ENCODE measurements around the gene CDH13.

The CDH13 gene

GRCh38 chr16:82626791-82627261 is at the start of gene CDH13:
Gene CDH13 (plus strand): TSS chr16:82626969.
- no peak for DNase-seq (ENCODE audit: low spot score)

GRCh38 chr16:82580298-82580890 is 46.4 kb upstream of the CDH13 start:
- peak; percentile 2 for DNase-seq (ENCODE audit: low spot score)

GRCh38 chr16:82582975-82583374 is 43.8 kb upstream of the CDH13 start:
- DNase-seq (ENCODE audit: low spot score) = no peak

GRCh38 chr16:82583422-82583821 is 43.3 kb upstream of the CDH13 start:
- DNase-seq (ENCODE audit: low spot score) = no peak

- DNase-seq (ENCODE audit: low spot score) = no peak
Measured at GRCh38 chr16:82584553-82585152, 42.1 kb upstream of the CDH13 start.

- DNase-seq (ENCODE audit: low spot score) = no peak
Measured at GRCh38 chr16:82585675-82586074, 41.1 kb upstream of the CDH13 start.

GRCh38 chr16:82586130-82586529 is 40.6 kb upstream of the CDH13 start:
- no peak for DNase-seq (ENCODE audit: low spot score)

- no peak for DNase-seq (ENCODE audit: low spot score)
Measured at GRCh38 chr16:82587289-82587688, 39.5 kb upstream of the CDH13 start.

GRCh38 chr16:82589407-82589806 is 37.4 kb upstream of the CDH13 start:
- DNase-seq (ENCODE audit: low spot score) = no peak

- DNase-seq (ENCODE audit: low spot score) = no peak
Measured at GRCh38 chr16:82594114-82594513, 32.7 kb upstream of the CDH13 start.

- DNase-seq (ENCODE audit: low spot score) = no peak
Measured at GRCh38 chr16:82598771-82599170, 28.0 kb upstream of the CDH13 start.

GRCh38 chr16:82601989-82602640 is 24.7 kb upstream of the CDH13 start:
- DNase-seq (ENCODE audit: low spot score) = no peak

GRCh38 chr16:82603784-82604411 is 22.9 kb upstream of the CDH13 start:
- no peak for DNase-seq (ENCODE audit: low spot score)

GRCh38 chr16:82605076-82605475 is 21.7 kb upstream of the CDH13 start:
- DNase-seq (ENCODE audit: low spot score) = no peak

GRCh38 chr16:82605863-82606620 is 20.7 kb upstream of the CDH13 start:
- DNase-seq (ENCODE audit: low spot score) = no peak

- no peak for DNase-seq (ENCODE audit: low spot score)
Measured at GRCh38 chr16:82609140-82609539, 17.6 kb upstream of the CDH13 start.

- DNase-seq (ENCODE audit: low spot score) = no peak
Measured at GRCh38 chr16:82612263-82612662, 14.5 kb upstream of the CDH13 start.

GRCh38 chr16:82616356-82616755 is 10.4 kb upstream of the CDH13 start:
- no peak for DNase-seq (ENCODE audit: low spot score)

- no peak for DNase-seq (ENCODE audit: low spot score)
Measured at GRCh38 chr16:82621781-82622180, 5.0 kb upstream of the CDH13 start.

GRCh38 chr16:82623241-82623640 is 3.5 kb upstream of the CDH13 start:
- no peak for DNase-seq (ENCODE audit: low spot score)

GRCh38 chr16:82625066-82625968 is 1.5 kb upstream of the CDH13 start:
- no peak for DNase-seq (ENCODE audit: low spot score)
